K562 (cell line): ENCODE results near the gene RLIM. TPM values are rescaled to one million over a fixed set of nuclear protein-coding genes. Genes with fewer than 3 reads are reported as not detected.
A peak's percentile ranks its signal among the peaks of the same experiment; 100 is the strongest.

Experiments
- ATAC-seq: fragments of 200-7000 bp; cut with Tn5 transposase; 3 replicates; pipeline ENCODE4 v1.9.1; 2020; ENCODE audit warnings: moderate library complexity
- BruUV-seq: library from RNA; stranded (reverse); fragments of 400-500 nt; replicated peaks from 2 replicates; lab custom pipeline; 2021; lab: Mats Ljungman, UMichigan
- CTCF ChIA-PET: fragments of 300-600 bp; formaldehyde crosslinking; extraction: SDS; loops from one replicate; lab custom pipeline; 2021; ENCODE audit warnings: low intra/inter-chr PET ratio; lab: Yijun Ruan, JAX
- POLR2A ChIA-PET: fragments of 300-600, 350-650 bp; sonication (Branson Sonifier 250); formaldehyde crosslinking; extraction: SDS; loops from one replicate; lab custom pipeline; 2021; ENCODE audit warnings: antibody characterized with exemption, inconsistent platforms; lab: Yijun Ruan, JAX
- DNase-seq, 4 experiments: peaks; one replicate each; pipeline versions ENCODE4 v3.0.0 to v3.0.0-alpha.2; 2011 to 2018; ENCODE audit warnings: low spot score in 3 of 4, mixed read lengths in 3 of 4; ENCODE audit errors: extremely low read depth in 1 of 4
- FAIRE-seq: peaks from 2 replicates; lab custom pipeline; 2011; peaks lifted over from hg19 to GRCh38; lab: Jason Lieb, UNC
- H2AFZ ChIP-seq: 2 replicates; pipeline ENCODE4 v1.6.0; 2011; ENCODE audit warnings: low read depth, low read length, control low read depth, inconsistent platforms
- H3K27ac ChIP-seq: fragments of 200-600 bp; 3 replicates; pipeline ENCODE4 v1.8.0; 2011; ENCODE audit warnings: low read depth, mild to moderate bottlenecking, control low read depth, inconsistent platforms, low read length, moderate library complexity, mixed read lengths; ENCODE audit errors: extremely low read depth
- H3K27me3 ChIP-seq, 2 experiments: fragments of 300-600 bp in 1 of 2; 2 replicates in 1 of 2; 3 replicates in 1 of 2; pipeline versions ENCODE4 v1.6.0 to v1.8.0; 2011; ENCODE audit warnings: inconsistent platforms in 2 of 2, low read length in 2 of 2, mild to moderate bottlenecking in 1 of 2, mixed read lengths in 1 of 2, moderate library complexity in 1 of 2; ENCODE audit not compliant: control insufficient read depth in 2 of 2, insufficient read depth in 2 of 2
- H3K36me3 ChIP-seq: fragments of 300-600 bp; 3 replicates; pipeline ENCODE4 v1.8.0; 2011; ENCODE audit warnings: mild to moderate bottlenecking, low read length, inconsistent platforms; ENCODE audit not compliant: control insufficient read depth, insufficient read depth
- H3K4me1 ChIP-seq, 2 experiments: fragments of 200-600 bp in 1 of 2; replicated peaks in 1 of 2; 2 replicates in 1 of 2; 3 replicates in 1 of 2; pipeline versions ENCODE4 v1.5.1 to v1.8.0; 2011; ENCODE audit warnings: inconsistent platforms in 2 of 2, low read length in 2 of 2, mild to moderate bottlenecking in 1 of 2, mixed read lengths in 1 of 2, moderate library complexity in 1 of 2; ENCODE audit not compliant: control insufficient read depth in 2 of 2, insufficient read depth in 2 of 2
- H3K4me2 ChIP-seq: 2 replicates; pipeline ENCODE4 v1.6.1; 2011; ENCODE audit warnings: low read length, control low read depth, inconsistent platforms, mixed read lengths; ENCODE audit not compliant: insufficient read depth
- H3K4me3 ChIP-seq: fragments of 200-600 bp; sonication (generic), shearing (Covaris generic); 2 replicates; pipeline ENCODE4 v1.5.1; 2016; ENCODE audit warnings: control low read depth, inconsistent platforms
- H3K79me2 ChIP-seq: fragments of 200-600 bp; 3 replicates; pipeline ENCODE4 v1.8.0; 2011; ENCODE audit warnings: low read length, inconsistent platforms; ENCODE audit not compliant: control insufficient read depth, insufficient read depth
- H3K9ac ChIP-seq, 2 experiments: 2 replicates each; pipeline versions ENCODE4 v1.6.0 to v1.6.1; 2011; ENCODE audit warnings: low read depth in 2 of 2, low read length in 2 of 2, control low read depth in 1 of 2, inconsistent platforms in 1 of 2, mild to moderate bottlenecking in 1 of 2, mixed read lengths in 1 of 2; ENCODE audit not compliant: insufficient read depth in 1 of 2
- H3K9me1 ChIP-seq: one replicate; pipeline ENCODE4 v1.6.0; 2011; ENCODE audit warnings: inconsistent platforms, mild to moderate bottlenecking, low read length, moderate library complexity; ENCODE audit not compliant: control insufficient read depth, insufficient read depth
- H3K9me3 ChIP-seq: replicated peaks from 2 replicates; pipeline ENCODE4 v1.5.1; 2011; ENCODE audit warnings: low read depth, low read length, inconsistent platforms; ENCODE audit not compliant: control insufficient read depth, insufficient read depth
- H4K20me1 ChIP-seq: replicated peaks from 2 replicates; pipeline ENCODE4 v1.6.1; 2011; ENCODE audit warnings: low read length, inconsistent platforms, mixed read lengths; ENCODE audit not compliant: control insufficient read depth, insufficient read depth
- BCLAF1 ChIP-seq, 2 experiments: fragments of 450-650 bp in 1 of 2; IDR thresholded peaks; 2 replicates each; pipeline ENCODE4 v1.6.1; 2011 to 2017; ENCODE audit warnings: low read depth in 2 of 2, antibody characterized with exemption in 1 of 2, borderline replicate concordance in 1 of 2, low read length in 1 of 2, mild to moderate bottlenecking in 1 of 2, mixed read lengths in 1 of 2; ENCODE audit not compliant: control insufficient read depth in 1 of 2
- CC2D1A ChIP-seq: fragments of 450-650 bp; IDR thresholded peaks from 2 replicates; pipeline ENCODE4 v1.6.1; 2017; ENCODE audit warnings: mild to moderate bottlenecking
- CEBPZ ChIP-seq: fragments of 150-350 bp; IDR thresholded peaks from 2 replicates; pipeline ENCODE4 v1.6.1; 2014; ENCODE audit warnings: low read depth, mild to moderate bottlenecking, low read length, borderline replicate concordance
- DIDO1 ChIP-seq: fragments of 450-650 bp; IDR thresholded peaks from 2 replicates; pipeline ENCODE4 v1.6.1; 2016; ENCODE audit warnings: low read depth, missing biosample characterization, missing genetic modification characterization
- GTF3C2 ChIP-seq: IDR thresholded peaks from 3 replicates; pipeline ENCODE4 v1.6.1; 2011; ENCODE audit warnings: borderline replicate concordance, mild to moderate bottlenecking, moderate library complexity; ENCODE audit not compliant: insufficient read length; ENCODE audit errors: extremely low read depth
- PCBP1 ChIP-seq: fragments of 200-400 bp; formaldehyde crosslinking; IDR thresholded peaks from 2 replicates; pipeline ENCODE4 v1.6.1; 2018; ENCODE audit warnings: mild to moderate bottlenecking, low read depth, low read length; ENCODE audit not compliant: poor library complexity, severe bottlenecking
- TRIM24 ChIP-seq, 2 experiments: fragments of 450-650 bp; IDR thresholded peaks; 2 replicates each; pipeline ENCODE4 v1.6.1; 2016
- ZBED1 ChIP-seq: IDR thresholded peaks from 2 replicates; pipeline ENCODE4 v1.6.1; 2014
- ZSCAN29 ChIP-seq: fragments of 450-650 bp; IDR thresholded peaks from 2 replicates; pipeline ENCODE4 v1.6.1; 2017
- WGBS: fragments of 100-300 bp; shearing (Covaris generic); methylation state at CpG from one replicate; pipeline ENCODE4 v1.1.6; 2016; ENCODE audit warnings: low coverage, mixed read lengths; ENCODE audit not compliant: insufficient coverage; ENCODE audit errors: missing lambda C conversion rate; 5-methylcytosine and 5-hydroxymethylcytosine counted together
- in situ Hi-C: fragments of 300-500 bp; cut with MboI; formaldehyde crosslinking; loops from 4 replicates; pipeline ENCODE4 v1.15.0; 2018; ENCODE audit warnings: inconsistent platforms, mixed read lengths
- intact Hi-C: fragments of 100-400 bp; cut with micrococcal nuclease; formaldehyde crosslinking; loops from 2 replicates; pipeline ENCODE4 v1.14.2; 2022
- polyA plus RNA-seq, 8 experiments: library from polyadenylated mRNA; depleted of rRNA in 4 of 8; stranded (reverse) in 5 of 8; unstranded in 3 of 8; fragments of >200 nt; fragmentation: Nextera tagmentation in 2 of 8; fragmentation: Illumina TruSeq in 1 of 8; extraction: Ambion mirVana in 2 of 8; extraction: Trizol in 1 of 8; gene quantifications; 2 replicates each; pipeline versions ENCODE4 v1.2.1 to v1.2.3, GENCODE V29; 2011 to 2014; ENCODE audit warnings: inconsistent platforms in 1 of 8, missing spikeins in 1 of 8
- total RNA-seq, 7 experiments: library from RNA; depleted of rRNA in 6 of 7; stranded (reverse); fragments of >200 nt in 6 of 7; fragmentation: Illumina TruSeq in 2 of 7; extraction: Trizol in 2 of 7; gene quantifications; 2 replicates each; pipeline versions ENCODE4 v1.2.1 to v1.2.3, GENCODE V29; 2011 to 2021; ENCODE audit warnings: low replicate concordance in 1 of 7

The RLIM gene
- total and polyA plus RNA-seq, 9 of the 15 experiments (the other 6 are each of a cell fraction or from before 2014, with no cell fraction given), result 4.2 to 31.4 (median 14.9) TPM

- no peak overlapping the region for H2AFZ ChIP-seq
- no peaks in the 10 kb centered on the region for H3K79me2 ChIP-seq
- ATAC-seq, result no peak
- H3K4me1 ChIP-seq, result no peaks in the 10 kb centered on the region
- POLR2A ChIA-PET, result interaction anchor here (0.6 kb wide), 1 partner anchor 821 kb away, joined by 4 read pairs; no protein-coding TSS in a partner anchor
- no peaks in the 10 kb centered on the region for H3K9me3 ChIP-seq
- BruUV-seq, result no TSS peak
- H3K27me3 ChIP-seq, result no peaks in the 10 kb centered on the region
- H3K36me3 ChIP-seq, result no peaks in the 10 kb centered on the region
- DNase-seq, result no peak
- in situ Hi-C loops, result loop anchor here (10.0 kb wide), 1 partner anchor 671 kb away; no protein-coding TSS in a partner anchor
- no peak for FAIRE-seq
- no peaks in the 10 kb centered on the region for H3K9me1 ChIP-seq
- intact Hi-C loops, result no loop called here
- no peak overlapping the region for H3K27ac ChIP-seq
- CTCF ChIA-PET, result no interaction called here
- WGBS, result 0% methylated on average over 1 of the region's 1 CpG
- no peak overlapping the region for H3K4me2 ChIP-seq
- H3K4me3 ChIP-seq, result no peak overlapping the region
- H3K9ac ChIP-seq, result no peak overlapping the region
- no peaks in the 10 kb centered on the region for H4K20me1 ChIP-seq
- TF ChIP-seq CC2D1A (no peak), ZBED1 (no peak), TRIM24 (IDR thresholded peaks at IDR 0.05) (peak; percentile 25 to 66; a peak in 3 of 4 replicates), PCBP1 (no peak), CEBPZ (no peak), ZSCAN29 (no peak), DIDO1 (tag) (no peak), BCLAF1 (IDR thresholded peaks at IDR 0.05; ENCODE audit: borderline replicate concordance in 1 of 2, control insufficient read depth in 1 of 2, low read depth in 2 of 2, low read length in 1 of 2) (no peak), GTF3C2 (no peak)
Measured at GRCh38 chrX:74545880-74546523, 68.4 kb downstream of the RLIM start.
